GM12878 (cell line): ENCODE results near the gene KCNQ1. TPM values are rescaled to one million over a fixed set of nuclear protein-coding genes. Genes with fewer than 3 reads are reported as not detected.

Experiments used
- CREM ChIP-seq: IDR thresholded peaks from 2 replicates; pipeline ENCODE4 v1.6.1; 2014; ENCODE audit warnings: antibody characterized with exemption, low read depth
- NR2C1 ChIP-seq: fragments of 450-650 bp; IDR thresholded peaks from 2 replicates; pipeline ENCODE4 v1.6.1; 2017; ENCODE audit warnings: antibody characterized with exemption, mild to moderate bottlenecking, moderate library complexity
- POLR2A ChIP-seq: IDR thresholded peaks from 2 replicates; pipeline ENCODE4 v1.6.1; 2011; ENCODE audit warnings: low read depth, mild to moderate bottlenecking, low read length
- SREBF2 ChIP-seq: IDR thresholded peaks from 2 replicates; pipeline ENCODE4 v1.6.1; 2012; ENCODE audit warnings: mild to moderate bottlenecking, low read length
- WRNIP1 ChIP-seq: IDR thresholded peaks from 2 replicates; pipeline ENCODE4 v1.6.1; 2011; ENCODE audit warnings: low read depth, low read length, improper control_type of control experiment, borderline replicate concordance
- polyA plus RNA-seq, 11 experiments: library from polyadenylated mRNA; depleted of rRNA in 4 of 11; unstranded in 6 of 11; stranded (reverse) in 5 of 11; fragments of >200 nt; fragmentation: Nextera tagmentation in 4 of 11; fragmentation: Illumina TruSeq in 1 of 11; extraction: Ambion mirVana in 4 of 11; extraction: Trizol in 1 of 11; gene quantifications; 1 replicate in 1 of 11; 2 replicates in 10 of 11; pipeline versions ENCODE4 v1.2.1 to v1.2.3, GENCODE V29; 2011 to 2016; ENCODE audit warnings: inconsistent platforms in 2 of 11, missing spikeins in 2 of 11, low read depth in 1 of 11
- total RNA-seq, 4 experiments: library from RNA; depleted of rRNA in 3 of 4; stranded (reverse); fragments of >200 nt in 3 of 4; fragmentation: Illumina TruSeq in 1 of 4; extraction: Trizol in 1 of 4; gene quantifications; 2 replicates each; pipeline versions ENCODE4 v1.2.1 to v1.2.3, GENCODE V29; 2013 to 2021
- TF ChIP-seq, protein P1 (sequence below): IDR thresholded peaks from 2 replicates; pipeline ENCODE4 v1.6.1; 2012; ENCODE audit warnings: improper control_type of control experiment, low read depth, low read length; ENCODE audit not compliant: insufficient replicate concordance
- TF ChIP-seq, protein P2 (sequence below): fragments of 450-650 bp; IDR thresholded peaks from 2 replicates; pipeline ENCODE4 v1.6.1; 2016; ENCODE audit warnings: mild to moderate bottlenecking
- TF ChIP-seq, protein P3 (sequence below): fragments of 450-650 bp; IDR thresholded peaks from 2 replicates; pipeline ENCODE4 v1.6.1; 2017; ENCODE audit warnings: mild to moderate bottlenecking, moderate library complexity
- TF ChIP-seq, protein P4 (sequence below): fragments of 450-650 bp; IDR thresholded peaks from 2 replicates; pipeline ENCODE4 v1.6.1; 2017; ENCODE audit warnings: mild to moderate bottlenecking, moderate library complexity

KCNQ1 gene
- total and polyA plus RNA-seq, 10 of the 15 experiments (the other 5 are each of a cell fraction or from before 2014, with no cell fraction given), result 0.03 to 0.15 (median 0.12) TPM; not detected in 7

DNA sequence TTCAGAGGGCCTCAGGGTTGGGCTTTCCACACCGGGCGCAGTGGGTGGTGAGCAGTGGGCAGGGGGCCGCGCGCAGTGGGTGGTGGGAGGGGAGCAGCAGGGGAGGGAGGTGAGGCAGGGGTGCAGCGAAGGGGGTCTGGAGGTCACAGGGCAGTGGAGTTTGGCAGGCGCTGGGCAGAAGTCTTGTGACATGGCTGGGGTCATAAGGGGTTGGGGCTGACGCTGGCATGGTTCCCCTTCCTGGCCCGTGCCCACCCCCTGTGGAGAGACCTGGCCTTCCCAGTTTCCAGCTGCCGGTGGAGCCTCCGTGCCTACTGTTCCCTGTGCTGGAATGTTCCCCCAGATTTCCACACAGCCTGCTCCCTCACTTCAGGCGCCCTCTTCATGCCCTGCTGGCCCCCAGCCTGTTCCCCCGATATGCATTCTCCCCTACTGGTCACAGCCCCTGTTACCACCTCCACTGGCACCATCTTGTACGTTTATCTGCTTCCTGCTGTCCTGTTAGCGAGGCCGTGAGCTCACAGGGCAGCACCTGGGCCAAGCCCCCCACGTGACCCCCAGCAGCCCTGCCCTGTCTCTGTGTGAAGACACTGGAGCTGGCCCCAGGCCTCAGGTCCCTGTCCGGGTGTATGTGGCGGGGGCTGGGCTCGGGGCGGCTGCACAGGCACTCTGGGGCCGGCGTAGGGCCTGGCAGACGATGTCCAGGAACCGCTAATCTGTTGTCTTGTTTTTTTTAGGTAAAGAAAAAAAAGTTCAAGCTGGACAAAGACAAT, 143.4 kb downstream of the KCNQ1 start (continued):
- TF ChIP-seq, protein P1, sequence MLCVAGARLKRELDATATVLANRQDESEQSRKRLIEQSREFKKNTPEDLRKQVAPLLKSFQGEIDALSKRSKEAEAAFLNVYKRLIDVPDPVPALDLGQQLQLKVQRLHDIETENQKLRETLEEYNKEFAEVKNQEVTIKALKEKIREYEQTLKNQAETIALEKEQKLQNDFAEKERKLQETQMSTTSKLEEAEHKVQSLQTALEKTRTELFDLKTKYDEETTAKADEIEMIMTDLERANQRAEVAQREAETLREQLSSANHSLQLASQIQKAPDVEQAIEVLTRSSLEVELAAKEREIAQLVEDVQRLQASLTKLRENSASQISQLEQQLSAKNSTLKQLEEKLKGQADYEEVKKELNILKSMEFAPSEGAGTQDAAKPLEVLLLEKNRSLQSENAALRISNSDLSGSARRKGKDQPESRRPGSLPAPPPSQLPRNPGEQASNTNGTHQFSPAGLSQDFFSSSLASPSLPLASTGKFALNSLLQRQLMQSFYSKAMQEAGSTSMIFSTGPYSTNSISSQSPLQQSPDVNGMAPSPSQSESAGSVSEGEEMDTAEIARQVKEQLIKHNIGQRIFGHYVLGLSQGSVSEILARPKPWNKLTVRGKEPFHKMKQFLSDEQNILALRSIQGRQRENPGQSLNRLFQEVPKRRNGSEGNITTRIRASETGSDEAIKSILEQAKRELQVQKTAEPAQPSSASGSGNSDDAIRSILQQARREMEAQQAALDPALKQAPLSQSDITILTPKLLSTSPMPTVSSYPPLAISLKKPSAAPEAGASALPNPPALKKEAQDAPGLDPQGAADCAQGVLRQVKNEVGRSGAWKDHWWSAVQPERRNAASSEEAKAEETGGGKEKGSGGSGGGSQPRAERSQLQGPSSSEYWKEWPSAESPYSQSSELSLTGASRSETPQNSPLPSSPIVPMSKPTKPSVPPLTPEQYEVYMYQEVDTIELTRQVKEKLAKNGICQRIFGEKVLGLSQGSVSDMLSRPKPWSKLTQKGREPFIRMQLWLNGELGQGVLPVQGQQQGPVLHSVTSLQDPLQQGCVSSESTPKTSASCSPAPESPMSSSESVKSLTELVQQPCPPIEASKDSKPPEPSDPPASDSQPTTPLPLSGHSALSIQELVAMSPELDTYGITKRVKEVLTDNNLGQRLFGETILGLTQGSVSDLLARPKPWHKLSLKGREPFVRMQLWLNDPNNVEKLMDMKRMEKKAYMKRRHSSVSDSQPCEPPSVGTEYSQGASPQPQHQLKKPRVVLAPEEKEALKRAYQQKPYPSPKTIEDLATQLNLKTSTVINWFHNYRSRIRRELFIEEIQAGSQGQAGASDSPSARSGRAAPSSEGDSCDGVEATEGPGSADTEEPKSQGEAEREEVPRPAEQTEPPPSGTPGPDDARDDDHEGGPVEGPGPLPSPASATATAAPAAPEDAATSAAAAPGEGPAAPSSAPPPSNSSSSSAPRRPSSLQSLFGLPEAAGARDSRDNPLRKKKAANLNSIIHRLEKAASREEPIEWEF, result no peak
- no peak for TF ChIP-seq WRNIP1
- TF ChIP-seq, protein P2, sequence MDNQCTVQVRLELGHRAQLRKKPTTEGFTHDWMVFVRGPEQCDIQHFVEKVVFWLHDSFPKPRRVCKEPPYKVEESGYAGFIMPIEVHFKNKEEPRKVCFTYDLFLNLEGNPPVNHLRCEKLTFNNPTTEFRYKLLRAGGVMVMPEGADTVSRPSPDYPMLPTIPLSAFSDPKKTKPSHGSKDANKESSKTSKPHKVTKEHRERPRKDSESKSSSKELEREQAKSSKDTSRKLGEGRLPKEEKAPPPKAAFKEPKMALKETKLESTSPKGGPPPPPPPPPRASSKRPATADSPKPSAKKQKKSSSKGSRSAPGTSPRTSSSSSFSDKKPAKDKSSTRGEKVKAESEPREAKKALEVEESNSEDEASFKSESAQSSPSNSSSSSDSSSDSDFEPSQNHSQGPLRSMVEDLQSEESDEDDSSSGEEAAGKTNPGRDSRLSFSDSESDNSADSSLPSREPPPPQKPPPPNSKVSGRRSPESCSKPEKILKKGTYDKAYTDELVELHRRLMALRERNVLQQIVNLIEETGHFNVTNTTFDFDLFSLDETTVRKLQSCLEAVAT, result no peak
- TF ChIP-seq, protein P3, sequence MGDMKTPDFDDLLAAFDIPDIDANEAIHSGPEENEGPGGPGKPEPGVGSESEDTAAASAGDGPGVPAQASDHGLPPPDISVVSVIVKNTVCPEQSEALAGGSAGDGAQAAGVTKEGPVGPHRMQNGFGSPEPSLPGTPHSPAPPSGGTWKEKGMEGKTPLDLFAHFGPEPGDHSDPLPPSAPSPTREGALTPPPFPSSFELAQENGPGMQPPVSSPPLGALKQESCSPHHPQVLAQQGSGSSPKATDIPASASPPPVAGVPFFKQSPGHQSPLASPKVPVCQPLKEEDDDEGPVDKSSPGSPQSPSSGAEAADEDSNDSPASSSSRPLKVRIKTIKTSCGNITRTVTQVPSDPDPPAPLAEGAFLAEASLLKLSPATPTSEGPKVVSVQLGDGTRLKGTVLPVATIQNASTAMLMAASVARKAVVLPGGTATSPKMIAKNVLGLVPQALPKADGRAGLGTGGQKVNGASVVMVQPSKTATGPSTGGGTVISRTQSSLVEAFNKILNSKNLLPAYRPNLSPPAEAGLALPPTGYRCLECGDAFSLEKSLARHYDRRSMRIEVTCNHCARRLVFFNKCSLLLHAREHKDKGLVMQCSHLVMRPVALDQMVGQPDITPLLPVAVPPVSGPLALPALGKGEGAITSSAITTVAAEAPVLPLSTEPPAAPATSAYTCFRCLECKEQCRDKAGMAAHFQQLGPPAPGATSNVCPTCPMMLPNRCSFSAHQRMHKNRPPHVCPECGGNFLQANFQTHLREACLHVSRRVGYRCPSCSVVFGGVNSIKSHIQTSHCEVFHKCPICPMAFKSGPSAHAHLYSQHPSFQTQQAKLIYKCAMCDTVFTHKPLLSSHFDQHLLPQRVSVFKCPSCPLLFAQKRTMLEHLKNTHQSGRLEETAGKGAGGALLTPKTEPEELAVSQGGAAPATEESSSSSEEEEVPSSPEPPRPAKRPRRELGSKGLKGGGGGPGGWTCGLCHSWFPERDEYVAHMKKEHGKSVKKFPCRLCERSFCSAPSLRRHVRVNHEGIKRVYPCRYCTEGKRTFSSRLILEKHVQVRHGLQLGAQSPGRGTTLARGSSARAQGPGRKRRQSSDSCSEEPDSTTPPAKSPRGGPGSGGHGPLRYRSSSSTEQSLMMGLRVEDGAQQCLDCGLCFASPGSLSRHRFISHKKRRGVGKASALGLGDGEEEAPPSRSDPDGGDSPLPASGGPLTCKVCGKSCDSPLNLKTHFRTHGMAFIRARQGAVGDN, result no peak
- TF ChIP-seq NR2C1, result no peak
- no peak for TF ChIP-seq SREBF2
- TF ChIP-seq POLR2A, result no peak
- no peak for TF ChIP-seq CREM
- TF ChIP-seq, protein P4, sequence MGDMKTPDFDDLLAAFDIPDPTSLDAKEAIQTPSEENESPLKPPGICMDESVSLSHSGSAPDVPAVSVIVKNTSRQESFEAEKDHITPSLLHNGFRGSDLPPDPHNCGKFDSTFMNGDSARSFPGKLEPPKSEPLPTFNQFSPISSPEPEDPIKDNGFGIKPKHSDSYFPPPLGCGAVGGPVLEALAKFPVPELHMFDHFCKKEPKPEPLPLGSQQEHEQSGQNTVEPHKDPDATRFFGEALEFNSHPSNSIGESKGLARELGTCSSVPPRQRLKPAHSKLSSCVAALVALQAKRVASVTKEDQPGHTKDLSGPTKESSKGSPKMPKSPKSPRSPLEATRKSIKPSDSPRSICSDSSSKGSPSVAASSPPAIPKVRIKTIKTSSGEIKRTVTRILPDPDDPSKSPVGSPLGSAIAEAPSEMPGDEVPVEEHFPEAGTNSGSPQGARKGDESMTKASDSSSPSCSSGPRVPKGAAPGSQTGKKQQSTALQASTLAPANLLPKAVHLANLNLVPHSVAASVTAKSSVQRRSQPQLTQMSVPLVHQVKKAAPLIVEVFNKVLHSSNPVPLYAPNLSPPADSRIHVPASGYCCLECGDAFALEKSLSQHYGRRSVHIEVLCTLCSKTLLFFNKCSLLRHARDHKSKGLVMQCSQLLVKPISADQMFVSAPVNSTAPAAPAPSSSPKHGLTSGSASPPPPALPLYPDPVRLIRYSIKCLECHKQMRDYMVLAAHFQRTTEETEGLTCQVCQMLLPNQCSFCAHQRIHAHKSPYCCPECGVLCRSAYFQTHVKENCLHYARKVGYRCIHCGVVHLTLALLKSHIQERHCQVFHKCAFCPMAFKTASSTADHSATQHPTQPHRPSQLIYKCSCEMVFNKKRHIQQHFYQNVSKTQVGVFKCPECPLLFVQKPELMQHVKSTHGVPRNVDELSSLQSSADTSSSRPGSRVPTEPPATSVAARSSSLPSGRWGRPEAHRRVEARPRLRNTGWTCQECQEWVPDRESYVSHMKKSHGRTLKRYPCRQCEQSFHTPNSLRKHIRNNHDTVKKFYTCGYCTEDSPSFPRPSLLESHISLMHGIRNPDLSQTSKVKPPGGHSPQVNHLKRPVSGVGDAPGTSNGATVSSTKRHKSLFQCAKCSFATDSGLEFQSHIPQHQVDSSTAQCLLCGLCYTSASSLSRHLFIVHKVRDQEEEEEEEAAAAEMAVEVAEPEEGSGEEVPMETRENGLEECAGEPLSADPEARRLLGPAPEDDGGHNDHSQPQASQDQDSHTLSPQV, result no peak
- TF ChIP-seq, all 136 proteins: peak for 0
